Heart left ventricle (tissue), 13 donors: ENCODE data around the gene NOTUM.

Experiments used
- CTCF ChIP-seq, 12 donors: fragments of 200-600 bp; sonication (generic) in 4 of 12; IDR thresholded peaks; one replicate each; pipeline versions ENCODE4 v1.5.0 to v1.8.0; 2018 to 2022; ENCODE audit warnings: antibody characterized with exemption in 12 of 12, mild to moderate bottlenecking in 5 of 12
- POLR2A ChIP-seq, 2 donors: fragments of 450-650 bp; IDR thresholded peaks; one replicate each; pipeline ENCODE4 v1.6.1; 2017; ENCODE audit warnings: antibody characterized with exemption in 2 of 2, mild to moderate bottlenecking in 2 of 2, moderate library complexity in 2 of 2
- donor health status: ischemic (EF 13 %, LVEDD 7.1; RV severe dilation, severe dysfunction).
- donor health status: DM: no; HTN: yes; CAD: no.
- donor health status: DM: no; HTN: no; CAD: no.
- donor health status: ischemic (EF 25% LVEDD 6.9; RV normal size, moderate dysfunction).
- donor health status: ischemic (EF 25% LVEDD 5.7; RV mildly dilated, moderate dysfunction).
- donor health status: ischemic (EF 35%, LVEDD 5.7; RV mildly dilated, moderate dysfunction).
- donor health status: nonischemic (EF 11% LVEDD 7.7; RV severe dilation, severe dysfunction).
- donor health status: DM: yes; HTN: yes; CAD: no.
- donor health status: PGD.
- donor health status: ischemic (EF 29% LVEDD 5.4; RV normal size, mild dysfunction).
- donor health status: nonischemic (EF 23%, LVEDD 6.1; RV moderate dilation, normal function).

- TF ChIP-seq CTCF (IDR thresholded peaks at IDR 0.05) (no peak), POLR2A (IDR thresholded peaks at IDR 0.05) (no peak)
Measured at GRCh38 chr17:81918832-81919545, 42.0 kb downstream of the NOTUM start.
